Activated CD4-positive, alpha-beta T cell treated with anti-CD3 and anti-CD28 coated beads, Interleukin-2, amount 50 U/mL, for 24 hours (primary cell): ENCODE results near the gene FBLN1.

Experiments used
- DNase-seq, 2 donors: peaks; one replicate each; pipeline ENCODE4 v3.0.0-alpha.2; 2020; ENCODE audit warnings: low read depth in 1 of 2, low spot score in 1 of 2

FBLN1 gene

GRCh38 chr22:45503050-45503815 is 550 bp downstream of the FBLN1 start:
- no peak for DNase-seq

- DNase-seq: no peak
Measured at GRCh38 chr22:45503816-45504372, 1.2 kb downstream of the FBLN1 start.

GRCh38 chr22:45504373-45505341 is 2.0 kb downstream of the FBLN1 start:
- DNase-seq: no peak

GRCh38 chr22:45505991-45506747 is 3.5 kb downstream of the FBLN1 start:
- no peak for DNase-seq

- DNase-seq: no peak
Measured at GRCh38 chr22:45506816-45507360, 4.2 kb downstream of the FBLN1 start.

GRCh38 chr22:45507798-45508197 is 5.1 kb downstream of the FBLN1 start:
- DNase-seq: no peak

GRCh38 chr22:45508814-45509213 is 6.1 kb downstream of the FBLN1 start:
- no peak for DNase-seq

- DNase-seq: no peak
Measured at GRCh38 chr22:45510376-45511232, 7.9 kb downstream of the FBLN1 start.

- no peak for DNase-seq
Measured at GRCh38 chr22:45511847-45512261, 9.2 kb downstream of the FBLN1 start.

GRCh38 chr22:45512363-45512762 is 9.7 kb downstream of the FBLN1 start:
- no peak for DNase-seq

- no peak for DNase-seq
Measured at GRCh38 chr22:45515676-45516075, 13.0 kb downstream of the FBLN1 start.

- no peak for DNase-seq
Measured at GRCh38 chr22:45516163-45516562, 13.5 kb downstream of the FBLN1 start.

GRCh38 chr22:45516923-45517675 is 14.4 kb downstream of the FBLN1 start:
- no peak for DNase-seq

- DNase-seq: no peak
Measured at GRCh38 chr22:45518136-45518535, 15.5 kb downstream of the FBLN1 start.

GRCh38 chr22:45518580-45518991 is 15.9 kb downstream of the FBLN1 start:
- no peak for DNase-seq

- no peak for DNase-seq
Measured at GRCh38 chr22:45521178-45521577, 18.5 kb downstream of the FBLN1 start.

- DNase-seq: no peak
Measured at GRCh38 chr22:45522462-45522861, 19.8 kb downstream of the FBLN1 start.

- no peak for DNase-seq
Measured at GRCh38 chr22:45524157-45524556, 21.5 kb downstream of the FBLN1 start.

- DNase-seq: no peak
Measured at GRCh38 chr22:45524966-45525365, 22.3 kb downstream of the FBLN1 start.
